ENCODE data around the gene TMUB1.

Gene TMUB1

DNA sequence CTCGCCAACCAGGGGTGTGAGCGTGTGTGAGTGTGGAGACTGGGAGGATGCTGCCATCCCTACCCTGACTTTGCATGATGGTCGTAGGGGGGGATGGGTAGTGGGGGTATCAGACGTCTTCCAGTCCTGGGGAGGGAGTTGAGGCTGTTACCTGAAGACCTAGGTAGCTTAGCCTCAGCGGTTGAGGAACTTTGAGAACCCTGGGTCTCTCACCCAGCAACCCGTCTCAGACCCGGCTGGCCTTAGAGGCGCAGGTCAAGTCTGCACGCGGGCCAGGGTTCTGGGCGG, 21.2 kb downstream of the TMUB1 start:
- Histone ChIP-seq H3K4me1 (ENCODE audit: control insufficient read depth, low read length) (peaks cover 27% of the 10 kb centered on the region), H3K27ac (ENCODE audit: low read depth, low read length) (no peak overlapping the region), H3K27me3 (ENCODE audit: control insufficient read depth, low read length) (no peaks in the 10 kb centered on the region), H3K79me2 (ENCODE audit: control insufficient read depth, low read length) (peaks cover 30% of the 10 kb centered on the region), H4K20me1 (ENCODE audit: control insufficient read depth, insufficient read depth, low read depth, low read length) (peaks cover 7% of the 10 kb centered on the region; the same call in 1 of the 2 replicates), H3K36me3 (ENCODE audit: control insufficient read depth, low read length) (peaks cover 49% of the 10 kb centered on the region), H3K4me3 (ENCODE audit: low read length) (no peak overlapping the region), H3K9me2 (replicated peaks; ENCODE audit: control insufficient read depth, low read length) (no peaks in the 10 kb centered on the region), H3K9me3 (ENCODE audit: control insufficient read depth, insufficient read depth, low read length) (no peaks in the 10 kb centered on the region), H3F3A (ENCODE audit: control insufficient read depth, insufficient read depth) (peaks cover 7% of the 10 kb centered on the region), H3K4me2 (ENCODE audit: low read length) (no peak overlapping the region)
- no peak for TF ChIP-seq EZH2phosphoT487 (IDR thresholded peaks at IDR 0.05; ENCODE audit: borderline replicate concordance, low read length)
- TF ChIP-seq, protein P1, sequence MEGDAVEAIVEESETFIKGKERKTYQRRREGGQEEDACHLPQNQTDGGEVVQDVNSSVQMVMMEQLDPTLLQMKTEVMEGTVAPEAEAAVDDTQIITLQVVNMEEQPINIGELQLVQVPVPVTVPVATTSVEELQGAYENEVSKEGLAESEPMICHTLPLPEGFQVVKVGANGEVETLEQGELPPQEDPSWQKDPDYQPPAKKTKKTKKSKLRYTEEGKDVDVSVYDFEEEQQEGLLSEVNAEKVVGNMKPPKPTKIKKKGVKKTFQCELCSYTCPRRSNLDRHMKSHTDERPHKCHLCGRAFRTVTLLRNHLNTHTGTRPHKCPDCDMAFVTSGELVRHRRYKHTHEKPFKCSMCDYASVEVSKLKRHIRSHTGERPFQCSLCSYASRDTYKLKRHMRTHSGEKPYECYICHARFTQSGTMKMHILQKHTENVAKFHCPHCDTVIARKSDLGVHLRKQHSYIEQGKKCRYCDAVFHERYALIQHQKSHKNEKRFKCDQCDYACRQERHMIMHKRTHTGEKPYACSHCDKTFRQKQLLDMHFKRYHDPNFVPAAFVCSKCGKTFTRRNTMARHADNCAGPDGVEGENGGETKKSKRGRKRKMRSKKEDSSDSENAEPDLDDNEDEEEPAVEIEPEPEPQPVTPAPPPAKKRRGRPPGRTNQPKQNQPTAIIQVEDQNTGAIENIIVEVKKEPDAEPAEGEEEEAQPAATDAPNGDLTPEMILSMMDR (IDR thresholded peaks at IDR 0.05; ENCODE audit: low read depth, low read length, poor library complexity, severe bottlenecking): no peak

DNA sequence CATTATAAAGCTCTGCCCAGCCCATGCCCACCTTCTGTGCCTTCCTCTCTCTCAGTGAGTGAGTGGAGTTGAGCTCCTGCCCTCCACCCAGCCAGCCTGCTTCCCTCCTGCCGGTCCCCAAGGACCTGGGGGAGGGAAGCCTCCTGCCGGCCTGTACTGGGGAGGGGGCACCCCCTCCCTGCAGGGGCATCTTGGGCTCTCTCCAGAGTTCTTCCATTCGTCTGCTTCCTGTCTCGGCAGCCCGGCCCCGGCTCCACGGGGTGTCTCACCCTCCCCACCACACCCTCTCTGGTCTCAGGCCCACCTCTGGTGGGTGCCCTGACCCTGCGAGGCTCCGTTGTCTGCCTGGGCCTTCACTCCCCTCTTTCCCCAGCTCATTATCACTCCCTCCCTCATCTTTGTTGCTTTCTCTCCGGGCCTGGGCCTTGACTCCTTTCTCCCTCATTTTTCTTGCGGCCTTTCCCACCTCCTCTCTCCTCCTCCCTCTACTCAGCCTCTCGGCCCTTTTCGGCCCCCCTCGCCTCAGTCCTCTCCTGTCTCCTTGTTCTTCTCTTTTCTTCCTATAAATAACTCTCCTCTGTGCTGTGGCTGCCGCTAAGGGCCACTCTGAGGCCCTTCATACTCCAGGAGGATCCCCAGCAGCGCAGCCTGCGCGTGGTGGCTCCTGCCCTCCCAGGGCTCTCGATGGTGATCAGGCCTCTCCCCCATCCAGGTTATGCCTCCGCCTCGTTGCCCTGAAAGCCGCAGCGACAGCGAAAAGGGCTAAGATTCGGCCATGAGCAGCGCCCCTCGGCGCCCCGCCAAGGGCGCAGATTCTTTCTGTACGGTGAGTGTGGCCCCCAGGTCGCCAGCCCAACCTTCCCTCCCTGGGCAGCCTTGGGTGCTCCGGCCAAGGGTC, 21.8 kb downstream of the TMUB1 start:
- Histone ChIP-seq H4K20me1 (ENCODE audit: control insufficient read depth, insufficient read depth, low read depth, low read length) (peaks cover 7% of the 10 kb centered on the region; the same call in 1 of the 2 replicates), H3F3A (ENCODE audit: control insufficient read depth, insufficient read depth) (peaks cover 7% of the 10 kb centered on the region), H3K79me2 (ENCODE audit: control insufficient read depth, low read length) (peaks cover 30% of the 10 kb centered on the region), H3K4me1 (ENCODE audit: control insufficient read depth, low read length) (peaks cover 31% of the 10 kb centered on the region), H3K36me3 (ENCODE audit: control insufficient read depth, low read length) (peaks cover 43% of the 10 kb centered on the region), H3K9me2 (replicated peaks; ENCODE audit: control insufficient read depth, low read length) (no peaks in the 10 kb centered on the region), H3K4me3 (ENCODE audit: low read length) (peak overlapping the region; percentile 89), H3K27me3 (ENCODE audit: control insufficient read depth, low read length) (no peaks in the 10 kb centered on the region), H3K4me2 (ENCODE audit: low read length) (peak overlapping the region; percentile 97), H3K9me3 (ENCODE audit: control insufficient read depth, insufficient read depth, low read length) (no peaks in the 10 kb centered on the region), H3K27ac (ENCODE audit: low read depth, low read length) (no peak overlapping the region)
- TF ChIP-seq EZH2phosphoT487 (IDR thresholded peaks at IDR 0.05; ENCODE audit: borderline replicate concordance, low read length): no peak
- TF ChIP-seq, protein P1 (IDR thresholded peaks at IDR 0.05; ENCODE audit: low read depth, low read length, poor library complexity, severe bottlenecking): no peak

DNA sequence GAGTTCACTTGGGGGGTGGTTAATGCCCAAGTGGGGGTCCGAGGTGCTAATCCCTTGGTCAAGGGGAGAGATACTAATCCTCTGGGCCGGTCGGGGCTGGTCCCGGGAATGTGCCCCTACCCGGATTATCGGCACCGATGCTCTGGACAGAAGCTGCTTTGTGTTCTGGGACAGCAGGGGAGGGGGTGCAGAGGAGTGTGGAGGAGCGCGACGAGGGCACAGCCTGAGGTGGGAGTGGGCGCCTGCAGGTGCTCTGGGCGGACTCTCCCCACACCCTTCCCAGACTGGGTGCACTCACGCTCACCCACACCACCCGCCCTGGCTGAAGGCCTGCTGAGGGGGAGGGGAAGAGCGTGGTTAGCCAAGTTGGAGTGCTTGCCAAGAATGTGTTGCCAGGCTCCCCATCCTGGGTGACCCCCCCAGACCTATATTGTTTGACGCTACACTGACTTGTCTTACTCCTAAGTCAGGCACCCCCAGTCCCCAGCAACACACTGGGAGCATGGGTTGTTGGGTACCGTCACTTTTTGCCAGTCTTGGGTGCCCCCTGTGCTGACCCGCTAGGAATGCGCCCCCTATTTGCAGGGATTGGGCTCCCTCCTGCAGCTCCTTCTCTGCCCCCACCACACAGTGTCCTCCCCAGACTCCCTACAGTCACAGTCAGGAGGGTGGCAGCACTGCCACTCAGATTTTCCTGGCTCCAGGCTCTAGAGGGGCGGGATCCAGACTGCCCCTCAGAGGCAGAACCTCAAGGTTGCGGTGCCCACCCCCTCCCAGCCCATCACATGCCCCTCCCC, 22.7 kb downstream of the TMUB1 start:
- peaks cover 7% of the 10 kb centered on the region; the same call in 1 of the 2 replicates for H4K20me1 ChIP-seq (ENCODE audit: control insufficient read depth, insufficient read depth, low read depth, low read length)
- no peaks in the 10 kb centered on the region for H3K9me3 ChIP-seq (ENCODE audit: control insufficient read depth, insufficient read depth, low read length)
- H3K9me2 ChIP-seq (replicated peaks; ENCODE audit: control insufficient read depth, low read length): no peaks in the 10 kb centered on the region
- peaks cover 35% of the 10 kb centered on the region for H3K36me3 ChIP-seq (ENCODE audit: control insufficient read depth, low read length)
- peak overlapping the region; percentile 61 for H3K27ac ChIP-seq (ENCODE audit: low read depth, low read length)
- H3K79me2 ChIP-seq (ENCODE audit: control insufficient read depth, low read length): peaks cover 30% of the 10 kb centered on the region
- TF ChIP-seq, protein P1 (IDR thresholded peaks at IDR 0.05; ENCODE audit: low read depth, low read length, poor library complexity, severe bottlenecking): peak; percentile 71
- no peak for TF ChIP-seq EZH2phosphoT487 (IDR thresholded peaks at IDR 0.05; ENCODE audit: borderline replicate concordance, low read length)
- H3K27me3 ChIP-seq (ENCODE audit: control insufficient read depth, low read length): no peaks in the 10 kb centered on the region
- peaks cover 7% of the 10 kb centered on the region for H3F3A ChIP-seq (ENCODE audit: control insufficient read depth, insufficient read depth)
- peak overlapping the region; percentile 97 for H3K4me2 ChIP-seq (ENCODE audit: low read length)
- peaks cover 31% of the 10 kb centered on the region for H3K4me1 ChIP-seq (ENCODE audit: control insufficient read depth, low read length)
- peak overlapping the region; percentile 89 for H3K4me3 ChIP-seq (ENCODE audit: low read length)

Measured in DOHH2 (cell line).